ENCODE data around the gene CAV1.

- TF ChIP-seq EP300 (IDR thresholded peaks at IDR 0.05) (no peak), CTCF (IDR thresholded peaks at IDR 0.05) (no peak), POLR2AphosphoS5 (IDR thresholded peaks at IDR 0.05) (no peak)
These were observed 27.1 kb upstream of the CAV1 start for GRCh38 chr7:116497708-116498107.
